Right kidney (tissue), 1 donor: ENCODE data around the gene MMP17.

ENCODE experiments used
- DNase-seq: peaks from one replicate; pipeline ENCODE4 v3.0.0-alpha.2; 2016

The MMP17 gene

GRCh38 chr12:131849700-131850553 is 21.7 kb downstream of the MMP17 start:
- no peak for DNase-seq

DNA sequence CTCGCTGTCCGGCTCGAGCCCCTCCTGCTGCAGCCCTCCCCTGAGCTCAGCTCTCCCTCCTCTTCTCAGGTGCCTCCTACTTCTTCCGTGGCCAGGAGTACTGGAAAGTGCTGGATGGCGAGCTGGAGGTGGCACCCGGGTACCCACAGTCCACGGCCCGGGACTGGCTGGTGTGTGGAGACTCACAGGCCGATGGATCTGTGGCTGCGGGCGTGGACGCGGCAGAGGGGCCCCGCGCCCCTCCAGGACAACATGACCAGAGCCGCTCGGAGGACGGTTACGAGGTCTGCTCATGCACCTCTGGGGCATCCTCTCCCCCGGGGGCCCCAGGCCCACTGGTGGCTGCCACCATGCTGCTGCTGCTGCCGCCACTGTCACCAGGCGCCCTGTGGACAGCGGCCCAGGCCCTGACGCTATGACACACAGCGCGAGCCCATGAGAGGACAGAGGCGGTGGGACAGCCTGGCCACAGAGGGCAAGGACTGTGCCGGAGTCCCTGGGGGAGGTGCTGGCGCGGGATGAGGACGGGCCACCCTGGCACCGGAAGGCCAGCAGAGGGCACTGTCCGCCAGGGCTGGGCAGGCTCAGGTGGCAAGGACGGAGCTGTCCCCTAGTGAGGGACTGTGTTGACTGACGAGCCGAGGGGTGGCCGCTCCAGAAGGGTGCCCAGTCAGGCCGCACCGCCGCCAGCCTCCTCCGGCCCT is 22.8 kb downstream of the MMP17 start:
- DNase-seq: peak; percentile 49

GRCh38 chr12:131851741-131852550 is 23.8 kb downstream of the MMP17 start:
- no peak for DNase-seq

DNA sequence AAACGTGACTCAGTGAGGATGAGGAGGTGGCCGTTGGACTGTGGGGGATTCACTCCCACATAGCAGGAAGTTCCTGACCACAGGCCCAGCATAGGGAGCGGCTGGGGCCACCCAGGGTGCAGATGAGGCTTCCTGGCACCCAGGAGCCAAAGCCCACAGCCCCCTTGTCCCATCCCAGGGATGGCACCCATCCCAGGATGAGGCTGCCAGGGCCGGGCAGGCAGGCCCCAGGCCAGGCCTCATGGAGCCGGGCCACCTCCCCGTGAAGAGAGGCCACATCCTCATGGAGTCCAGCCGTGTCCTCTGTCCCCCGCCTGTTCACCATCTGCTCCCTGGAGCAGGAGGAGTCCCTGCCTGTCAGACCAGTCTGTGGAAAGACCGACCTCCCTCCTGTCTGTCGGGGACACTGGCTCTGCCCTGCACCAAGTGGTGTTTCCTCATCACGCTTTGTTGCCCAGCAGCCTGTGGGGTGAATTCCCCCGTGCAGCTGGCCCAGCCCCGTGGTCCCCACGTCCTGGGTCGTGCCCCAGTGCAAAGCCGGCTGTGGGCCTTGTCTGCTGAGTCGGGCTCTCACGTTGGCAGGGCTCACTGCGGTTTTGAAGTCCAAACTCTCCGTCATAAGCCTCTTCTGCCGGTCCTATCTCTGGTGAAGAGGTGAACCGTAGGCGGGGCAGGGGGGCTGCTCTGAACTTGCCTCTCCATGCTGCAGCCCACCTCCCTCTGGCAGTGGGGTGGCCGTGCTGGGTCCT is 24.5 kb downstream of the MMP17 start:
- no peak for DNase-seq

- no peak for DNase-seq
Observed at GRCh38 chr12:131853832-131854797, 25.9 kb downstream of the MMP17 start.

GRCh38 chr12:131854861-131855476 is 26.8 kb downstream of the MMP17 start:
- DNase-seq: no peak

- DNase-seq: no peak
Observed at GRCh38 chr12:131855521-131856142, 27.4 kb downstream of the MMP17 start.

DNA sequence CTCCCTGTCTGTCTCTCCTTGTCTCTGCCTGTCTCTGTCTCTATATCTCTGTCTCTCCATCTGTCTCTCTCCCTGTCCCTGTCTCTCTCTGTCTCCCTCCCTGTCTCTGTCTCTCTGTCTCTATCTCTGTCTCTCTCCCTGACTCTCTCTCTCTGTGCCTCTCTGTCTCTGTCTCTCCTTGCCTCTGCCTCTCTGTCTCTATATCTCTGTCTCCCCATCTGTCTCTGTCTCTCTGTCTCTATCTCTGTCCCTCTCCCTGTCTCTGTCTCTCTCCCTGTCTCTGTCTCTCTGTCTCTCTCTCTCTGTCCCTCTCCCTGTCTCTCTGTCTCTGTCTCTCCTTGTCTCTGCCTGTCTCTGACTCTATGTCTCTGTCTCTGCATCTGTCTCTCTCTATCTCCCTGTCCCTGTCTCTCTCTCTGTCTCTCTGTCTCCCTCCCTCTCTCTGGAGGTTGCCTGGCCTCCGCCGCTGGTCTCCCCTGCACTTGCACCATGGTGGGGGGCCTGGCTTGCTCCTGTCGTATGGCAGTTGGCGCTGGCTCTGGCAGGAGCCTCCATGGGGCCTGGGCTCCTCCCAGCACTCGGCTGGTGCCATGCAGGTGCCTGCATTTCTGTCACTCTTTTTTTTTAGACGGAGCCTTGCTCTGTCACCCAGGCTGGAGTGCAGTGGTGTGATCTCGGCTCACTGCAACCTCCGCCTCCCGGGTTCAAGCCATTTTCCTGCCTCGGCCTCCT is 28.3 kb downstream of the MMP17 start:
- no peak for DNase-seq

- no peak for DNase-seq
Observed at GRCh38 chr12:131857908-131858850, 30.0 kb downstream of the MMP17 start.

DNA sequence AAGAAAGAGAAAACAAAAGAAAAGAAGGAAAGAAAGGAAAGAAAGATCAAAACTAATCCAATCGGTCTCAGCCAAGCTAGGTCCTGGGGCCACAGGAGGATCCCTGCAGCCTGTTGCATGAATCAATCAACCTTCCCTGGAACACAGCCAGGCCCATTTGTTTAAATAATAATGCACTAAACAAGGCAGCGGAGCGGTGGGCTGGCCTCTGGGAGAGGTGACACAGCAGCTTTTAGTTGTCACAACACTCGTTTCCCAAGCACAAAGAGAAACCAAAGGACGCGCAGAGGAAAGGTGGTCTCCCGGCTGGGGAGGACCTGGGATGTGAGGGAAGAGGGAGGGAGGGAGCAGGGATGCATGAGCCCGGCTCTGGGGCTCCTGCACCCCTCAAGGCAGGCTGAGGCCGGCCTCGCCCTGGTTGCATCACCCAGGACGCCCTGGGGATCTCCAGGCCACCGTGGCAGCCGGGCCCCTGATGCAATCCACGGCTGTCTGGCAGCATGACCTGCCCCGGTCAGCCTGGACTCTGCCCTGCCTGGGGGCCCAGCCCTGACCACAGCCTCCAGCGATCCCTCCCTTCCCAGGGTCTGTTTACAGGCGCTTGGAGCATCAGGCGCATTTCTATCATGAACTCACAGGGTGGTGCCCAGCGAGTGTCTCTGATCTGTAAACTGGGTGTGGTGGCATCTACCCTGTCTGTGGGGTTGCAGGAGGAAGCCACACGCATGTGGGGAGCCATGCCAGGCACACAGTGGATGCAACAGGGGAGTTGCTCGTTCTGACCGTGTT is 32.5 kb downstream of the MMP17 start:
- peak; percentile 42 for DNase-seq

- DNase-seq: no peak
Observed at GRCh38 chr12:131861261-131862083, 33.3 kb downstream of the MMP17 start.

DNA sequence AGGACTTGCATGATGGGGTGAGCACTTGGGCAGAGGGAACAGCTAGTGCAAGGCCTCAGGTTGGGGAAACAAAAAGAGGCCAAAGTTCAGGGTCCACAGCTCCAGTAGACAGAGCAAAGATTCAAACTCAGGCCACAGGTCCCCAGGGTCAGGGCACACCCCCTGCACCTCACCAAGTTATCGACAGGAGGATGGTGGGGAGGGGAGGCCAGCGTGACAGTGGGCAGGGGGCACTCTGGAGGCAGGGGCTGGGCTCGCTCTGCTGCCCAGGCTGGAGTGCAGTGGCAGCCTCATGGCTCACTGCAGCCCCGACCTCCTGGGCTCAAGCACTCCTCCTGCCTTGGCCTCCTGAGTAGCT is 33.9 kb downstream of the MMP17 start:
- no peak for DNase-seq

- DNase-seq: no peak
Observed at GRCh38 chr12:131862600-131862993, 34.4 kb downstream of the MMP17 start.

GRCh38 chr12:131862994-131863710 is 35.0 kb downstream of the MMP17 start:
- DNase-seq: no peak

GRCh38 chr12:131863711-131864396 is 35.7 kb downstream of the MMP17 start:
- DNase-seq: no peak
